ENCODE measurements around the gene MIA2.

Gene MIA2

GRCh38 chr14:39364509-39364908 lies 130.8 kb downstream of the MIA2 start:
- no peak for TF ChIP-seq CTCF (IDR thresholded peaks at IDR 0.05; ENCODE audit: low read depth, low read length)
- no peak overlapping the region for H3K4me3 ChIP-seq (ENCODE audit: low read depth, low read length)

- no peak for TF ChIP-seq CTCF (IDR thresholded peaks at IDR 0.05; ENCODE audit: low read depth, low read length)
Observed at GRCh38 chr14:39365354-39365753, 131.6 kb downstream of the MIA2 start.

GRCh38 chr14:39366460-39367386 lies 133.0 kb downstream of the MIA2 start:
- no peak overlapping the region for H3K4me3 ChIP-seq (ENCODE audit: low read depth, low read length)
- no peak for TF ChIP-seq CTCF (IDR thresholded peaks at IDR 0.05; ENCODE audit: low read depth, low read length)

More at GRCh38 chr14:39365354-39365753, 131.6 kb downstream of the MIA2 start:
- no peak overlapping the region for H3K4me3 ChIP-seq (ENCODE audit: low read depth, low read length)

GRCh38 chr14:39367387-39367751 lies 133.7 kb downstream of the MIA2 start:
- H3K4me3 ChIP-seq (ENCODE audit: low read depth, low read length), result no peak overlapping the region
- no peak for TF ChIP-seq CTCF (IDR thresholded peaks at IDR 0.05; ENCODE audit: low read depth, low read length)

GRCh38 chr14:39368261-39368959 lies 134.7 kb downstream of the MIA2 start:
- no peak overlapping the region for H3K4me3 ChIP-seq (ENCODE audit: low read depth, low read length)
- TF ChIP-seq CTCF (IDR thresholded peaks at IDR 0.05; ENCODE audit: low read depth, low read length), result peak; percentile 40; the same call in 1 of the 2 replicates

- TF ChIP-seq CTCF (IDR thresholded peaks at IDR 0.05; ENCODE audit: low read depth, low read length), result no peak
- H3K4me3 ChIP-seq (ENCODE audit: low read depth, low read length), result no peak overlapping the region
Observed at GRCh38 chr14:39369029-39369428, 135.3 kb downstream of the MIA2 start.

- no peak overlapping the region for H3K4me3 ChIP-seq (ENCODE audit: low read depth, low read length)
- no peak for TF ChIP-seq CTCF (IDR thresholded peaks at IDR 0.05; ENCODE audit: low read depth, low read length)
Observed at GRCh38 chr14:39370415-39370814, 136.7 kb downstream of the MIA2 start.

Data from WI38 (cell line).